Nephron (organoid): ENCODE results near the gene NT5DC2.

Experiments
- H3K27ac Mint-ChIP-seq, 3 experiments: 2 replicates each; pipeline ENCODE4 v1.8.0; 2020; ENCODE audit warnings: mixed read lengths in 3 of 3, mild to moderate bottlenecking in 2 of 3, moderate library complexity in 1 of 3
- H3K27me3 Mint-ChIP-seq: 2 replicates; pipeline ENCODE4 v1.8.0; 2021; ENCODE audit warnings: low read depth, mild to moderate bottlenecking, moderate library complexity, mixed read lengths
- H3K36me3 Mint-ChIP-seq: 2 replicates; pipeline ENCODE4 v1.8.0; 2020; ENCODE audit warnings: low read depth, mixed read lengths
- H3K4me1 Mint-ChIP-seq: 2 replicates; pipeline ENCODE4 v1.8.0; 2020; ENCODE audit warnings: mixed read lengths
- H3K4me3 Mint-ChIP-seq, 3 experiments: 2 replicates each; pipeline ENCODE4 v1.8.0; 2020; ENCODE audit warnings: mild to moderate bottlenecking in 3 of 3, mixed read lengths in 3 of 3, moderate library complexity in 2 of 3
- H3K9me3 Mint-ChIP-seq: 2 replicates; pipeline ENCODE4 v1.8.0; 2020; ENCODE audit warnings: mixed read lengths
- TF ChIP-seq, protein P1 (sequence below), 3 experiments: fragments of 200-600 bp; sonication (generic); IDR thresholded peaks; one replicate each; pipeline ENCODE4 v1.5.0; 2021; ENCODE audit warnings: antibody characterized with exemption in 3 of 3; ENCODE audit not compliant: unreplicated experiment in 3 of 3

NT5DC2 gene

DNA sequence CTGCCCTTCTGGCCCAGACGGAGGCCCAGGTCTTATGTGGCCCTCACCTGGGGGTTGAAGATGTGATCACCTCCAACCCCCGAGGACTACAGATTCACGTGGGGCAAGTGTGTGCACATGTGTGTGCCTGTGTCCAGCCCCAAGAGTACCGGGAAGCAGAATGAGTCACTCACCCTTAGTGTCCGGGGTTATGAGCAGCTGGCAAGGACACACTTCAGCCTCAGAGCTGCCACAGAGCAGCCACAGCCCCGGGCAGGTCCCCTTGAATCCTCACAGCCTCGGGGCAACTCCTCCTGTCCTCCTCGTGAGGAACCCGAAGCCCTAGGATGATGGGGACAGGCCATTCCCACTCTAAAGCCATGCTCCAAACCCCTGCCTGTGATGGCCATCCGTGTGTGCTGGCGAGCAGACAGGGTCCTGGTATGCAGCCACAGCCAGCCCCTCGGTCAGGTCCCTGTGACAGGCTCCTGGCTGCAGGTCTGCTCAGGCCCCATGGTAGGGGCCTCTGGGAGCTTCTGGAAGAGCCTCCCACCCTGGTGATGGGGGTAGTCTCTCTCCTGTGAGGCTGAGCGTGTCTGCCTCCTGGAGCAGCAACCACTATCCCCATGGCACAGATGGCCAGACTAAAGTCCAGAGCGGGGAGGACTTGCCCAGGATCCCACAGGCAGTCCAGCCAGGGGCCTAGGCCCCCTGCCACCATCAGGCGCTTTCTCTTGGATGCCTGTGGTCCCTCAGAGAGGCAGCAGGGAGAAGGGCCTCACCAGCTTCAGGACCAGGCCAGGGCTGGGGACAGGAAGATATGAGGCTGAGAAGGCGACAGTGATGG, 37.7 kb downstream of the NT5DC2 start:
- no peak overlapping the region for H3K27ac Mint-ChIP-seq
- no peaks in the 10 kb centered on the region for H3K9me3 Mint-ChIP-seq
- TF ChIP-seq, protein P1, sequence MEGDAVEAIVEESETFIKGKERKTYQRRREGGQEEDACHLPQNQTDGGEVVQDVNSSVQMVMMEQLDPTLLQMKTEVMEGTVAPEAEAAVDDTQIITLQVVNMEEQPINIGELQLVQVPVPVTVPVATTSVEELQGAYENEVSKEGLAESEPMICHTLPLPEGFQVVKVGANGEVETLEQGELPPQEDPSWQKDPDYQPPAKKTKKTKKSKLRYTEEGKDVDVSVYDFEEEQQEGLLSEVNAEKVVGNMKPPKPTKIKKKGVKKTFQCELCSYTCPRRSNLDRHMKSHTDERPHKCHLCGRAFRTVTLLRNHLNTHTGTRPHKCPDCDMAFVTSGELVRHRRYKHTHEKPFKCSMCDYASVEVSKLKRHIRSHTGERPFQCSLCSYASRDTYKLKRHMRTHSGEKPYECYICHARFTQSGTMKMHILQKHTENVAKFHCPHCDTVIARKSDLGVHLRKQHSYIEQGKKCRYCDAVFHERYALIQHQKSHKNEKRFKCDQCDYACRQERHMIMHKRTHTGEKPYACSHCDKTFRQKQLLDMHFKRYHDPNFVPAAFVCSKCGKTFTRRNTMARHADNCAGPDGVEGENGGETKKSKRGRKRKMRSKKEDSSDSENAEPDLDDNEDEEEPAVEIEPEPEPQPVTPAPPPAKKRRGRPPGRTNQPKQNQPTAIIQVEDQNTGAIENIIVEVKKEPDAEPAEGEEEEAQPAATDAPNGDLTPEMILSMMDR (IDR thresholded peaks at IDR 0.05; ENCODE audit: unreplicated experiment in 3 of 3), result no peak
- no peaks in the 10 kb centered on the region for H3K27me3 Mint-ChIP-seq
- H3K4me3 Mint-ChIP-seq, result no peak overlapping the region
- H3K36me3 Mint-ChIP-seq, result peaks cover 14% of the 10 kb centered on the region
- peaks cover 5% of the 10 kb centered on the region for H3K4me1 Mint-ChIP-seq

DNA sequence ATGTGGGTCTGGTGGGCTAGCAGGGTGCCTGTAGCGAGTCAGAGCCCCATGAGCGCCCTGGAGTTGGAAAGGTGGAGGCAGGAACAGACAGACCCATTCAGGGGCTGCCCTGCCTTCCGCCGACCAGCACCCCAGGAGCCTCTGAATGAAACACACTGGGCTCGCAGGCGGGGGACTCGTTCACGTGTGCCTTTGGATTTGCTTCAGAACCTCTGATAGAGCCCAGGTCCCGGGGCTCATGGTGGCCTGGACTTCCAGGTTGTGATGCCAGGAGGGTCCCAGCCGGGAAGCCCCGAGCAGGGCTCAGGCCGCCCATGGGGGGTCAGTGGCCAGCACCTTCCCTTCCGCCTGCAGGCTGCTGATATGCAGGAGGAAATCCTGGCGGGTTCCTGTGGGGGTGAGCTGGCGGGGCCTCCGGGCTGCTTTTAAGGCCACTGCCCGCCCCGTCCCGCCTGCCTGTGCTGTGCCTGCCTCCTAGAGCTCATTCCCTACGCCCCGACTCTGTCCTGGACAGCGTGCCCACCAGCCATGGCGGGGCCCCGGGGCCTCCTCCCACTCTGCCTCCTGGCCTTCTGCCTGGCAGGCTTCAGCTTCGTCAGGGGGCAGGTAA, 38.7 kb downstream of the NT5DC2 start, which contains the start of gene STAB1:
Gene STAB1 (plus strand): TSS at position 453 of the 610 bp plus-strand sequence. CDS start 76 bp downstream, at position 529.
- Mint-ChIP-seq H3K27ac (peak within 1 kb of the TSS in 1 of 3 experiments; percentile 9), H3K27me3 (no peaks in the 10 kb centered on the region), H3K36me3 (peaks cover 22% of the 10 kb centered on the region), H3K4me3 (no peak within 1 kb of the TSS), H3K4me1 (peaks cover 5% of the 10 kb centered on the region), H3K9me3 (no peaks in the 10 kb centered on the region)
- TF ChIP-seq, protein P1 (IDR thresholded peaks at IDR 0.05; ENCODE audit: unreplicated experiment in 3 of 3), result no peak

DNA sequence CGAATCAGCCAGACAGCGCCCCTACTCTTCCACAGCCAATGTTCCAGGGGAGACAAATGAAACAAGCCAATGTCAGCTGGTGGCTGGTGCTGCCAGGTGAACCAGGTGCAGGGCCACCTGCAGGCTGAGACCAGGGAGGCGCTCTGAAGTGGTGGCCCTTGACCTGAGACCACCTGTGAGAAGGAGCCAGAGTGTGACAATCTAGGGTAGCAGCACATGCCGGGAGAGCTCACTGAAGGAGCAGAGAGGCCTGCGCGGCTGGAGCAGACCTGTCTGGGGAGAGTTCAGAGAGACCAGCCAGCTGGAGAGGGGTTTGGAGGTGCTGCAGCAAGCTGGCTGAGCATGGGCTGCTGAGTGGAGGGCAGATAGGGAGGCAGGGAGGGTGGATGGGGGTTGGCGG, 39.2 kb downstream of the NT5DC2 start:
- Mint-ChIP-seq H3K4me3 (no peak overlapping the region), H3K27ac (peak overlapping the region in 1 of 3 experiments; percentile 9), H3K4me1 (peaks cover 5% of the 10 kb centered on the region), H3K9me3 (no peaks in the 10 kb centered on the region), H3K36me3 (peaks cover 24% of the 10 kb centered on the region), H3K27me3 (no peaks in the 10 kb centered on the region)
- TF ChIP-seq, protein P1 (IDR thresholded peaks at IDR 0.05; ENCODE audit: unreplicated experiment in 3 of 3), result no peak

DNA sequence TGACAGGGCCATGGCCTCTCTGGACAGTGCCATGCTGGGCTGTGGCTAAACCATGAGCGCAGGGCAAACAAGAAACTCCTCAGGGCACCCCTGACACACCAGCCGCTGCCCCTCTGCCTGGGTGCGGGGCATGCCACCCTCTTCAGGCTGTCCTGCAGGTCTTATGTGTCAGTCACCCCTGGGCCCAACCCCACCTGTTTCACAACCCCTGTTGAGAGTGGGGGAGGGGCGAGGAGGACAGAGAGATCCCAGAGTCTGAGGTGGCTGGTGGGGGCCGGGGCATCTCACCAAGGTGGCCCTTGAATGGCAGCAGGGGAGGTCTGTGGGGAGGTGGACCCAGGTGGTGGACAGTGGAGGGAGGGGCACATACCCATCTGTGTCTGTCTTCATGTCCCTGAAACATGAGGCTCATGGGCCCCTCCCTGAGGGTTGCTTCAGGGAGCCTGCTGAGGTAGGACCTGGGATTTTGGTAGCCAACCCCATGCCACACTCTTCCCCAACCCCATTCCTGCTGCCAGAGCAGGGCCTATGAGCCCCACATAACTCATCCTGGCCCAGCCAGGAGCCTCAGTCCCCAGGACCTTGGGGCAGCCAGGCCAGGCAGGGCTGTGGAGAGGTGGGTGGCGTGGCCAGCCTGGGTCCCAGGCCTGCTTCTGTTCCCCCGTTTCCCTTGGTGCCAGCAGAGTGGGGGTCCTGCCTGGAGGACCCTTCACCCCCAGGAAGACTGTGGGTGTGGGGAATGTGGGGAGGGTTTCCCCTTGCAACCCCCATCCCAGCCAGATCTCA, 40.2 kb downstream of the NT5DC2 start:
- no peak overlapping the region for H3K27ac Mint-ChIP-seq
- peaks cover 5% of the 10 kb centered on the region for H3K4me1 Mint-ChIP-seq
- TF ChIP-seq, protein P1 (IDR thresholded peaks at IDR 0.05; ENCODE audit: unreplicated experiment in 3 of 3), result no peak
- H3K36me3 Mint-ChIP-seq, result peaks cover 24% of the 10 kb centered on the region
- no peaks in the 10 kb centered on the region for H3K9me3 Mint-ChIP-seq
- no peak overlapping the region for H3K4me3 Mint-ChIP-seq
- no peaks in the 10 kb centered on the region for H3K27me3 Mint-ChIP-seq

DNA sequence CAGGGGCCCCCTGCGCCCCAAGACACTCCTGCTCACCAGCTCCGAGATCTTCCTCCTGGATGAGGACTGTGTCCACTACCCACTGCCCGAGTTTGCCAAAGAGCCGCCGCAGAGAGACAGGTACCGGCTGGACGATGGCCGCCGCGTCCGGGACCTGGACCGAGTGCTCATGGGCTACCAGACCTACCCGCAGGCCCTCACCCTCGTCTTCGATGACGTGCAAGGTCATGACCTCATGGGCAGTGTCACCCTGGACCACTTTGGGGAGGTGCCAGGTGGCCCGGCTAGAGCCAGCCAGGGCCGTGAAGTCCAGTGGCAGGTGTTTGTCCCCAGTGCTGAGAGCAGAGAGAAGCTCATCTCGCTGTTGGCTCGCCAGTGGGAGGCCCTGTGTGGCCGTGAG, 41.6 kb downstream of the NT5DC2 start:
- Mint-ChIP-seq H3K27me3 (no peaks in the 10 kb centered on the region), H3K4me3 (no peak overlapping the region), H3K9me3 (no peaks in the 10 kb centered on the region), H3K36me3 (peaks cover 29% of the 10 kb centered on the region), H3K4me1 (peaks cover 5% of the 10 kb centered on the region), H3K27ac (no peak overlapping the region)
- TF ChIP-seq, protein P1 (IDR thresholded peaks at IDR 0.05; ENCODE audit: unreplicated experiment in 3 of 3), result no peak
